ENCODE results near the gene TAMALIN.

DNA sequence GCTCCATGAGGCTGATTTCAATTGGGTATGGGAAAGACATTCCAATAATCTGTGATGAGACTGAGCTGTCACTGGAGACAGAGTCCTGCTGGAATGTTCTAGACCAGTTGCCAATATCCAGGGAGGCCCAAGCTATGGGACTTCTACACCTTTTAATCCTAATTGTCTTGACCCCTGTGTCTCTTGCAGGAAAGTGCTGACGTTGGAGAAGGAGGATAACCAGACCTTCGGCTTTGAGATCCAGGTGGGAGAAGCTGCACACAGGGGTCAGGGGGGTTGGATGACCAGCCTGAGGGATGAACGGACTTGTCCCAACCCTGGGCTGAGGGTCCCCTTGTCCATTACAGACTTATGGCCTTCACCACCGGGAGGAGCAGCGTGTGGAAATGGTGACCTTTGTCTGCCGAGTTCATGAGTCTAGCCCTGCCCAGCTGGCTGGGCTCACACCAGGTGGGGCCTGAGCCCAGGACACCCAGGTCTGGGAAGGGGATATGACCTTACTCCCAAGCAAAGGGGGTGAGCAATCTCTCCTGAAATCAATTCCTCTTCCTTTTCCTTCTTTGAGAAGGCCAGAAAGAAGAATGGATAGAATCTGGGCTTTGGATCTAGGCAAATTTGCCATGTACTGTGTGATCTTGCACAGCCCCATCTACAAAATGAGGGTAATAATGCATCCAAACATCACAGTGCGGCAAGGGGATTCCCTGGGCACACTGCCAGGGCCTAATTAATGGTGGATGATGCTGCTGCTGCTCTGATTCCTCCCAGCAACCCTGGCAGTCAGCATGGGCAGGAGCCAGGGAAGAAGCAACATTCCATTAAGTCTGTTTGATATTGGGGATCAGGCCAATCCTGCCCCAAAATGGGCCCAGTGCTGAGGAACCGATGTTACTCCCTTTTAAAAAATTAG, 4.2 kb downstream of the TAMALIN start:
- TF ChIP-seq, protein P1, sequence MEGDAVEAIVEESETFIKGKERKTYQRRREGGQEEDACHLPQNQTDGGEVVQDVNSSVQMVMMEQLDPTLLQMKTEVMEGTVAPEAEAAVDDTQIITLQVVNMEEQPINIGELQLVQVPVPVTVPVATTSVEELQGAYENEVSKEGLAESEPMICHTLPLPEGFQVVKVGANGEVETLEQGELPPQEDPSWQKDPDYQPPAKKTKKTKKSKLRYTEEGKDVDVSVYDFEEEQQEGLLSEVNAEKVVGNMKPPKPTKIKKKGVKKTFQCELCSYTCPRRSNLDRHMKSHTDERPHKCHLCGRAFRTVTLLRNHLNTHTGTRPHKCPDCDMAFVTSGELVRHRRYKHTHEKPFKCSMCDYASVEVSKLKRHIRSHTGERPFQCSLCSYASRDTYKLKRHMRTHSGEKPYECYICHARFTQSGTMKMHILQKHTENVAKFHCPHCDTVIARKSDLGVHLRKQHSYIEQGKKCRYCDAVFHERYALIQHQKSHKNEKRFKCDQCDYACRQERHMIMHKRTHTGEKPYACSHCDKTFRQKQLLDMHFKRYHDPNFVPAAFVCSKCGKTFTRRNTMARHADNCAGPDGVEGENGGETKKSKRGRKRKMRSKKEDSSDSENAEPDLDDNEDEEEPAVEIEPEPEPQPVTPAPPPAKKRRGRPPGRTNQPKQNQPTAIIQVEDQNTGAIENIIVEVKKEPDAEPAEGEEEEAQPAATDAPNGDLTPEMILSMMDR (IDR thresholded peaks at IDR 0.05; ENCODE audit: poor library complexity) = no peak
- TF ChIP-seq EZH2phosphoT487 (IDR thresholded peaks at IDR 0.05; ENCODE audit: low read depth, severe bottlenecking, unreplicated experiment) (no peak), EZH2 (IDR thresholded peaks at IDR 0.05; ENCODE audit: borderline replicate concordance) (no peak)
